GM18498 (cell line): Measurements from ENCODE around the gene FKBP4.

Experiments used
- ATAC-seq: cut with Tn5 transposase; IDR thresholded peaks from one replicate; pipeline ENCODE4 v1.9.1; 2021; ENCODE audit warnings: mild to moderate bottlenecking, moderate library complexity; ENCODE audit not compliant: unreplicated experiment

FKBP4 gene

GRCh38 chr12:2844786-2845185, 50.0 kb downstream of the FKBP4 start:
- ATAC-seq: no peak

GRCh38 chr12:2845280-2845679, 50.5 kb downstream of the FKBP4 start:
- no peak for ATAC-seq

- no peak for ATAC-seq
These were observed 57.2 kb downstream of the FKBP4 start for GRCh38 chr12:2851931-2852330.

- no peak for ATAC-seq
These were observed 58.9 kb downstream of the FKBP4 start for GRCh38 chr12:2853626-2854025.
